ENCODE data around the gene C1orf116. TPM values are rescaled to one million over a fixed set of nuclear protein-coding genes. Genes with fewer than 3 reads are reported as not detected.
"Not testable (repeated sequence)": the region's sequence is repeated elsewhere in the genome, so short reads cannot be mapped to it uniquely, and the experiment has no call there.

Gene C1orf116
- total RNA-seq, 1 experiment from 2014 or later = 0.09 TPM

GRCh38 chr1:207045453-207045852, 12.9 kb upstream of the C1orf116 start:
- no peak overlapping the region for H3K4me3 ChIP-seq (ENCODE audit: low read depth, low read length, poor library complexity, severe bottlenecking)
- DNase-seq (ENCODE audit: low spot score) = no peak
- intact Hi-C loops (cut with micrococcal nuclease; ENCODE audit: unreplicated experiment) = no loop called here
- no TSS peak for BruUV-seq (replicated peaks)
- no peaks in the 10 kb centered on the region for H3K9me3 ChIP-seq (ENCODE audit: low read depth, low read length, poor library complexity, severe bottlenecking)
- H3K4me1 ChIP-seq (ENCODE audit: insufficient read depth, low read length, poor library complexity, severe bottlenecking) = peaks cover 4% of the 10 kb centered on the region
- H3K27ac ChIP-seq (ENCODE audit: low read depth, low read length, poor library complexity, severe bottlenecking) = no peak overlapping the region
- ChIA-PET CTCF (no interaction called here), POLR2A (ENCODE audit: low non-redundant PET) (no interaction called here)
- no peaks in the 10 kb centered on the region for H3K27me3 ChIP-seq (replicated peaks; ENCODE audit: insufficient read depth, low read depth, low read length, poor library complexity)
- peaks cover 27% of the 10 kb centered on the region for H3K36me3 ChIP-seq (ENCODE audit: insufficient read depth, low read length, poor library complexity, severe bottlenecking)
- no peak for TF ChIP-seq CTCF (conservative IDR thresholded peaks at IDR 0.05; ENCODE audit: low read depth, low read length)

- intact Hi-C loops (cut with micrococcal nuclease; ENCODE audit: unreplicated experiment); BruUV-seq (replicated peaks); H3K9me3 ChIP-seq (ENCODE audit: low read depth, low read length, poor library complexity, severe bottlenecking); H3K4me1 ChIP-seq (ENCODE audit: insufficient read depth, low read length, poor library complexity, severe bottlenecking); DNase-seq (ENCODE audit: low spot score); H3K4me3 ChIP-seq (ENCODE audit: low read depth, low read length, poor library complexity, severe bottlenecking); H3K27ac ChIP-seq (ENCODE audit: low read depth, low read length, poor library complexity, severe bottlenecking); CTCF ChIA-PET; H3K36me3 ChIP-seq (ENCODE audit: insufficient read depth, low read length, poor library complexity, severe bottlenecking); POLR2A ChIA-PET (ENCODE audit: low non-redundant PET): not testable (repeated sequence)
- H3K27me3 ChIP-seq (replicated peaks; ENCODE audit: insufficient read depth, low read depth, low read length, poor library complexity) = peaks cover 13% of the 10 kb centered on the region
Observed at GRCh38 chr1:207041397-207041796, 8.8 kb upstream of the C1orf116 start.

- no TSS peak for BruUV-seq (replicated peaks)
- no peaks in the 10 kb centered on the region for H3K36me3 ChIP-seq (ENCODE audit: insufficient read depth, low read length, poor library complexity, severe bottlenecking)
- intact Hi-C loops (cut with micrococcal nuclease; ENCODE audit: unreplicated experiment) = no loop called here
- ChIA-PET POLR2A (ENCODE audit: low non-redundant PET) (no interaction called here), CTCF (interaction anchor here (0.6 kb wide), 1 partner anchor 36 kb away, joined by 4 read pairs; no protein-coding TSS in a partner anchor)
- H3K27ac ChIP-seq (ENCODE audit: low read depth, low read length, poor library complexity, severe bottlenecking) = no peak overlapping the region
- no peak overlapping the region for H3K4me3 ChIP-seq (ENCODE audit: low read depth, low read length, poor library complexity, severe bottlenecking)
- H3K4me1 ChIP-seq (ENCODE audit: insufficient read depth, low read length, poor library complexity, severe bottlenecking) = no peaks in the 10 kb centered on the region
- H3K9me3 ChIP-seq (ENCODE audit: low read depth, low read length, poor library complexity, severe bottlenecking) = no peaks in the 10 kb centered on the region
- H3K27me3 ChIP-seq (replicated peaks; ENCODE audit: insufficient read depth, low read depth, low read length, poor library complexity) = peaks cover 20% of the 10 kb centered on the region
- no peak for DNase-seq (ENCODE audit: low spot score)
- no peak for TF ChIP-seq EZH2 (IDR thresholded peaks at IDR 0.05; ENCODE audit: borderline replicate concordance, low read depth, low read length, poor library complexity, severe bottlenecking)
- no peak for TF ChIP-seq CTCF (conservative IDR thresholded peaks at IDR 0.05; ENCODE audit: low read depth, low read length)
Observed at GRCh38 chr1:207040181-207040533, 7.6 kb upstream of the C1orf116 start.

GRCh38 chr1:207039380-207040180, 7.0 kb upstream of the C1orf116 start:
- TF ChIP-seq CTCF (conservative IDR thresholded peaks at IDR 0.05; ENCODE audit: low read depth, low read length) (no peak), EZH2 (IDR thresholded peaks at IDR 0.05; ENCODE audit: borderline replicate concordance, low read depth, low read length, poor library complexity, severe bottlenecking) (no peak)
- Histone ChIP-seq H3K9me3 (ENCODE audit: low read depth, low read length, poor library complexity, severe bottlenecking) (no peaks in the 10 kb centered on the region), H3K36me3 (ENCODE audit: insufficient read depth, low read length, poor library complexity, severe bottlenecking) (no peaks in the 10 kb centered on the region), H3K27me3 (replicated peaks; ENCODE audit: insufficient read depth, low read depth, low read length, poor library complexity) (peaks cover 26% of the 10 kb centered on the region), H3K4me3 (ENCODE audit: low read depth, low read length, poor library complexity, severe bottlenecking) (no peak overlapping the region), H3K4me1 (ENCODE audit: insufficient read depth, low read length, poor library complexity, severe bottlenecking) (no peaks in the 10 kb centered on the region), H3K27ac (ENCODE audit: low read depth, low read length, poor library complexity, severe bottlenecking) (no peak overlapping the region)
- POLR2A ChIA-PET (ENCODE audit: low non-redundant PET) = no interaction called here
- BruUV-seq (replicated peaks) = no TSS peak
- no peak for DNase-seq (ENCODE audit: low spot score)
- intact Hi-C loops (cut with micrococcal nuclease; ENCODE audit: unreplicated experiment) = no loop called here
- CTCF ChIA-PET = no interaction called here

All from A673 (cell line).